ENCODE measurements around the gene NELL1. TPM values are rescaled to one million over a fixed set of nuclear protein-coding genes. Genes with fewer than 3 reads are reported as not detected.

Gene NELL1
- total RNA-seq, 4 donors from 2014 or later: not detected

GRCh38 chr11:21121991-21122390 lies 452.6 kb downstream of the NELL1 start:
- ATAC-seq: no peak
- in situ Hi-C loops (cut with MboI; ENCODE audit: low sequenced_read_pairs in 4 of 4): no loop called here

GRCh38 chr11:21122523-21122922 lies 453.1 kb downstream of the NELL1 start:
- TF ChIP-seq CTCF (IDR thresholded peaks at IDR 0.05 in 4 of 5, conservative IDR thresholded peaks at IDR 0.05 in 1 of 5) (no peak), POLR2A (IDR thresholded peaks at IDR 0.05) (no peak)
- in situ Hi-C loops (cut with MboI; ENCODE audit: low sequenced_read_pairs in 4 of 4): no loop called here

More at GRCh38 chr11:21121991-21122390, 452.6 kb downstream of the NELL1 start:
- H3K36me3 ChIP-seq: no peaks in the 10 kb centered on the region
- no peaks in the 10 kb centered on the region for H3K4me1 ChIP-seq
- no peaks in the 10 kb centered on the region for H3K27me3 ChIP-seq
- no peak for DNase-seq
- H3K27ac ChIP-seq: no peak overlapping the region
- intact Hi-C loops (cut with DNase I; ENCODE audit: low total_unique reads): no loop called here
- H3K9me3 ChIP-seq: no peaks in the 10 kb centered on the region
- no peak overlapping the region for H3K4me3 ChIP-seq
- no peak for TF ChIP-seq CTCF (IDR thresholded peaks at IDR 0.05 in 4 of 5, conservative IDR thresholded peaks at IDR 0.05 in 1 of 5)
- no peak for TF ChIP-seq POLR2A (IDR thresholded peaks at IDR 0.05)

GRCh38 chr11:21132146-21132720 lies 462.8 kb downstream of the NELL1 start:
- H3K27ac ChIP-seq: no peak overlapping the region
- no peaks in the 10 kb centered on the region for H3K9me3 ChIP-seq
- DNase-seq: no peak
- TF ChIP-seq POLR2A (IDR thresholded peaks at IDR 0.05) (no peak), CTCF (IDR thresholded peaks at IDR 0.05 in 4 of 5, conservative IDR thresholded peaks at IDR 0.05 in 1 of 5) (no peak)
- intact Hi-C loops (cut with DNase I; ENCODE audit: low total_unique reads) (no loop called here), in situ Hi-C loops (cut with MboI; ENCODE audit: low sequenced_read_pairs in 4 of 4) (no loop called here)
- no peaks in the 10 kb centered on the region for H3K27me3 ChIP-seq
- H3K36me3 ChIP-seq: no peaks in the 10 kb centered on the region
- no peaks in the 10 kb centered on the region for H3K4me1 ChIP-seq
- no peak overlapping the region for H3K4me3 ChIP-seq
- ATAC-seq: no peak

More at GRCh38 chr11:21122523-21122922, 453.1 kb downstream of the NELL1 start:
- Histone ChIP-seq H3K27me3 (no peaks in the 10 kb centered on the region), H3K4me3 (no peak overlapping the region), H3K4me1 (no peaks in the 10 kb centered on the region), H3K27ac (no peak overlapping the region), H3K36me3 (no peaks in the 10 kb centered on the region), H3K9me3 (no peaks in the 10 kb centered on the region)
- ATAC-seq (no peak), DNase-seq (no peak)
- intact Hi-C loops (cut with DNase I; ENCODE audit: low total_unique reads): no loop called here

DNA sequence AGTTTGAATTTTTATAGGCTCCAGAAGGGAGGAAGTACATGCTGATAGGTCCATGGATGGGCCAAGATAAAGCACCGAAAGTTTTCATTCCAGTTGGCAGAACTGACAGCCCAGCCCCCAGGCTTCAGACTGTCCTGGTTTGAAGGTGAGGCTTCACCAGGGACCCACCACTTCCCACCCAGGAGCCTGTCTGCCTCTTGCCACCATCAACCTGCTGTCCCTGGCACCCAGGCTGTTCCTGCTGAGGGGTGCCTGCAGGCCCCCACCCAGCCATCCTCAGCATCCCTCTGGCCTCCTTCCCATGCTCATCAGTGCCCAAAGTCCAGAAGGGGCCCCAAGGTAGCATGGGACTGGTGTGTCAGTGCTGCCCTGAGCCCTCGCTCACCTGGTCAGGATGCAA lies 463.9 kb downstream of the NELL1 start:
- TF ChIP-seq CTCF (IDR thresholded peaks at IDR 0.05 in 4 of 5, conservative IDR thresholded peaks at IDR 0.05 in 1 of 5) (no peak), POLR2A (IDR thresholded peaks at IDR 0.05) (no peak)
- no peaks in the 10 kb centered on the region for H3K27me3 ChIP-seq
- no peaks in the 10 kb centered on the region for H3K4me1 ChIP-seq
- no peak overlapping the region for H3K27ac ChIP-seq
- H3K4me3 ChIP-seq: no peak overlapping the region
- ATAC-seq: no peak
- no peaks in the 10 kb centered on the region for H3K36me3 ChIP-seq
- no peaks in the 10 kb centered on the region for H3K9me3 ChIP-seq
- in situ Hi-C loops (cut with MboI; ENCODE audit: low sequenced_read_pairs in 4 of 4): no loop called here
- no peak for DNase-seq
- intact Hi-C loops (cut with DNase I; ENCODE audit: low total_unique reads): no loop called here

DNA sequence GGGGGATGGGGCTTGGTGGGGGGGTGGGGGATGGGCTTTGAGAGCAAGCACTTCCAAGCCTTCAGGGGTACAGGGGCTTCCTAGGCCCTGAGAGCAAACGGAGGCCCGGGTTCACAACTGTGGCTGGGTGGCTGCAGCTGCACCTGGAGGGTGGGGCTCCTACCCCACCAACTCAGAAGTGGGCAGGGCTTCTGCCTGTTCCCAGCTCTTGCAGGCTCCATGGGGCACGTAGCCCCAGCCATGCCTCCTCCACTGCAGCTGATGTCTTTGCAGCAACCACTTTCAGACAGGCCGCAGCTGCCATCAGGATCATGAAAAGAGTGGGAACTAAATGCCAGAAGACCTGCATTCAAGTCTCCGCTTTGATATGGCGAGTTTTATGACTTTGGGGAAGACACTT lies 464.3 kb downstream of the NELL1 start:
- no peaks in the 10 kb centered on the region for H3K4me1 ChIP-seq
- intact Hi-C loops (cut with DNase I; ENCODE audit: low total_unique reads) (no loop called here), in situ Hi-C loops (cut with MboI; ENCODE audit: low sequenced_read_pairs in 4 of 4) (no loop called here)
- ATAC-seq (no peak), DNase-seq (no peak)
- H3K4me3 ChIP-seq: no peak overlapping the region
- no peak overlapping the region for H3K27ac ChIP-seq
- H3K9me3 ChIP-seq: no peaks in the 10 kb centered on the region
- no peaks in the 10 kb centered on the region for H3K36me3 ChIP-seq
- TF ChIP-seq POLR2A (IDR thresholded peaks at IDR 0.05): no peak
- TF ChIP-seq CTCF (IDR thresholded peaks at IDR 0.05 in 4 of 5, conservative IDR thresholded peaks at IDR 0.05 in 1 of 5): no peak
- no peaks in the 10 kb centered on the region for H3K27me3 ChIP-seq
